Body of pancreas (tissue), 4 donors: Measurements from ENCODE around the gene TTC33. TPM values are rescaled to one million over a fixed set of nuclear protein-coding genes. Genes with fewer than 3 reads are reported as not detected.

Source experiments
- ATAC-seq: fragments of 150-250 bp; one replicate; pipeline ENCODE4 v1.9.1; 2016
- DNase-seq, 4 donors: peaks; one replicate each; pipeline ENCODE4 v3.0.0-alpha.2; 2019
- H3K27ac ChIP-seq, 4 donors: fragments of 200-600 bp; sonication (generic); 1 replicate in 3 of 4; 2 replicates in 1 of 4; pipeline versions ENCODE4 v1.5.1 to v1.6.1; 2016 to 2019; ENCODE audit warnings: mild to moderate bottlenecking in 1 of 4, mixed read lengths in 1 of 4, moderate library complexity in 1 of 4
- H3K27me3 ChIP-seq, 2 donors: fragments of 200-600 bp; sonication (generic); one replicate each; pipeline ENCODE4 v1.6.0; 2016; ENCODE audit warnings: mild to moderate bottlenecking in 1 of 2
- H3K36me3 ChIP-seq, 2 donors: fragments of 200-600 bp; sonication (generic); replicated peaks in 1 of 2; 2 replicates each; pipeline ENCODE4 v1.5.1; 2016; ENCODE audit warnings: low read depth in 2 of 2; ENCODE audit not compliant: insufficient read depth in 1 of 2
- H3K4me1 ChIP-seq: fragments of 200-600 bp; sonication (generic); one replicate; pipeline ENCODE4 v1.6.0; 2016
- H3K4me3 ChIP-seq, 2 donors: fragments of 200-600 bp; sonication (generic); 1 replicate in 1 of 2; 2 replicates in 1 of 2; pipeline ENCODE4 v1.5.1; 2016 to 2019
- H3K9me3 ChIP-seq, 3 donors: fragments of 200-600 bp; sonication (generic); 1 replicate in 2 of 3; 2 replicates in 1 of 3; pipeline ENCODE4 v1.5.1; 2016
- CTCF ChIP-seq, 7 experiments: fragments of 450-650 bp in 4 of 7; fragments of 200-600 bp in 3 of 7; sonication (generic) in 3 of 7; IDR thresholded peaks; one replicate each; pipeline ENCODE4 v1.5.1; 2016 to 2019; ENCODE audit warnings: antibody characterized with exemption in 7 of 7
- POLR2A ChIP-seq, 3 donors: fragments of 450-650 bp; IDR thresholded peaks; one replicate each; pipeline ENCODE4 v1.6.1; 2016; ENCODE audit warnings: antibody characterized with exemption in 3 of 3, mild to moderate bottlenecking in 2 of 3
- WGBS, 2 donors: methylation state at CpG; one replicate each; pipeline ENCODE4 v1.1.5; 2017; 5-methylcytosine and 5-hydroxymethylcytosine counted together
- intact Hi-C: fragments of 100-400 bp; cut with DNase I; formaldehyde crosslinking; loops from one replicate; pipeline ENCODE4 v1.15.1; 2023
- total RNA-seq, 2 donors: library from RNA; depleted of rRNA; stranded (reverse); fragments of >200 nt; gene quantifications; one replicate each; pipeline ENCODE4 v1.1.0, GENCODE V29; 2016

Gene TTC33
- total RNA-seq, 2 donors from 2014 or later = 2.3 to 9.3 TPM

GRCh38 chr5:40634593-40634992 is 121.2 kb downstream of the TTC33 start:
- Histone ChIP-seq H3K4me3 (no peak overlapping the region), H3K27ac (no peak overlapping the region), H3K27me3 (no peaks in the 10 kb centered on the region), H3K4me1 (no peaks in the 10 kb centered on the region), H3K9me3 (no peaks in the 10 kb centered on the region), H3K36me3 (no peaks in the 10 kb centered on the region)
- TF ChIP-seq CTCF (IDR thresholded peaks at IDR 0.05) (no peak), POLR2A (IDR thresholded peaks at IDR 0.05) (no peak)
- ATAC-seq (no peak), DNase-seq (no peak)
- intact Hi-C loops = no loop called here
- 76 to 98% methylated on average over 5 to 7 of the region's 7 CpGs for WGBS, 2 donors

- H3K4me1 ChIP-seq = no peaks in the 10 kb centered on the region
- no peak for TF ChIP-seq CTCF (IDR thresholded peaks at IDR 0.05)
- no peak for TF ChIP-seq POLR2A (IDR thresholded peaks at IDR 0.05)
- 90 to 97% methylated on average over 2 to 3 of the region's 3 CpGs for WGBS, 2 donors
- no peaks in the 10 kb centered on the region for H3K36me3 ChIP-seq
- no peak overlapping the region for H3K4me3 ChIP-seq
- DNase-seq (no peak), ATAC-seq (no peak)
- H3K27me3 ChIP-seq = no peaks in the 10 kb centered on the region
- intact Hi-C loops = no loop called here
- H3K9me3 ChIP-seq = no peaks in the 10 kb centered on the region
- H3K27ac ChIP-seq = no peak overlapping the region
Observed at GRCh38 chr5:40634154-40634553, 121.6 kb downstream of the TTC33 start.

- H3K27me3 ChIP-seq = no peaks in the 10 kb centered on the region
- no peak for TF ChIP-seq POLR2A (IDR thresholded peaks at IDR 0.05)
- no peak for TF ChIP-seq CTCF (IDR thresholded peaks at IDR 0.05)
- no peaks in the 10 kb centered on the region for H3K36me3 ChIP-seq
- intact Hi-C loops = no loop called here
- 70 to 75% methylated on average over 7 of the region's 7 CpGs for WGBS, 2 donors
- H3K9me3 ChIP-seq = no peaks in the 10 kb centered on the region
- no peak overlapping the region for H3K4me3 ChIP-seq
- no peaks in the 10 kb centered on the region for H3K4me1 ChIP-seq
- no peak overlapping the region for H3K27ac ChIP-seq
- DNase-seq (peak in 1 of 4 donors; percentile 30), ATAC-seq (no peak)
Observed at GRCh38 chr5:40631236-40631635, 124.5 kb downstream of the TTC33 start.

GRCh38 chr5:40630126-40630525 is 125.6 kb downstream of the TTC33 start:
- no peaks in the 10 kb centered on the region for H3K4me1 ChIP-seq
- intact Hi-C loops = no loop called here
- no peak overlapping the region for H3K27ac ChIP-seq
- no peaks in the 10 kb centered on the region for H3K36me3 ChIP-seq
- no peak for TF ChIP-seq POLR2A (IDR thresholded peaks at IDR 0.05)
- no peak for TF ChIP-seq CTCF (IDR thresholded peaks at IDR 0.05)
- no peak overlapping the region for H3K4me3 ChIP-seq
- no peaks in the 10 kb centered on the region for H3K9me3 ChIP-seq
- DNase-seq = no peak
- H3K27me3 ChIP-seq = no peaks in the 10 kb centered on the region
- no peak for ATAC-seq

GRCh38 chr5:40628407-40628806 is 127.4 kb downstream of the TTC33 start:
- no peak for ATAC-seq
- no peaks in the 10 kb centered on the region for H3K27me3 ChIP-seq

More at GRCh38 chr5:40628407-40628806, 127.4 kb downstream of the TTC33 start:
- intact Hi-C loops = no loop called here
- Histone ChIP-seq H3K9me3 (no peaks in the 10 kb centered on the region), H3K36me3 (no peaks in the 10 kb centered on the region), H3K4me1 (no peaks in the 10 kb centered on the region), H3K4me3 (no peak overlapping the region), H3K27ac (no peak overlapping the region)
- WGBS, 2 donors = 65 to 83% methylated on average over 1 of the region's 1 CpG
- no peak for DNase-seq
- TF ChIP-seq CTCF (IDR thresholded peaks at IDR 0.05) = no peak
- TF ChIP-seq POLR2A (IDR thresholded peaks at IDR 0.05) = no peak
